ENCODE results near the gene EMC10.
A peak's percentile ranks its signal among the peaks of the same experiment; 100 is the strongest.

The EMC10 gene

GRCh38 chr19:50512112-50512998 lies 36.0 kb downstream of the EMC10 start:
- Histone ChIP-seq H3K27ac (ENCODE audit: low read length, poor library complexity, severe bottlenecking) (no peak overlapping the region), H3K4me3 (ENCODE audit: insufficient read depth in 1 of 2, low read depth in 1 of 2, low read length in 2 of 2) (peak overlapping the region in 1 of 2 experiments; percentile 99), H3K9me3 (ENCODE audit: control insufficient read depth, low read length) (no peaks in the 10 kb centered on the region), H2BK5ac (ENCODE audit: low read depth, low read length, poor library complexity, severe bottlenecking) (no peak overlapping the region), H3K27me3 (ENCODE audit: control insufficient read depth in 1 of 2, insufficient read depth in 1 of 2, low read length in 2 of 2) (peaks cover 0 to 9% of the 10 kb centered on the region in 2 experiments), H3K4me1 (ENCODE audit: control insufficient read depth, insufficient read depth, low read depth, low read length) (peaks cover 22% of the 10 kb centered on the region), H3K9ac (ENCODE audit: low read length) (peak overlapping the region; percentile 98), H2BK15ac (ENCODE audit: low read depth, poor library complexity, severe bottlenecking) (no peak overlapping the region), H3K14ac (ENCODE audit: low read length in 2 of 2) (no peak overlapping the region), H2AFZ (ENCODE audit: low read depth, low read length) (no peak overlapping the region), H3K79me1 (replicated peaks; ENCODE audit: low read length, poor library complexity, severe bottlenecking) (peaks cover 10% of the 10 kb centered on the region), H4K8ac (ENCODE audit: low read length) (peak overlapping the region; percentile 16), H2AK5ac (ENCODE audit: low read length, severe bottlenecking) (no peak overlapping the region), H2BK12ac (ENCODE audit: low read length in 2 of 2) (no peak overlapping the region), H4K91ac (ENCODE audit: low read length) (no peak overlapping the region), H3K4ac (ENCODE audit: low read depth in 1 of 2, low read length in 2 of 2) (no peak overlapping the region), H3K18ac (ENCODE audit: low read depth in 1 of 2, low read length in 2 of 2) (no peak overlapping the region), H2BK120ac (ENCODE audit: low read depth, low read length) (no peak overlapping the region), H3K4me2 (ENCODE audit: low read length, poor library complexity, severe bottlenecking) (no peak overlapping the region), H3K36me3 (ENCODE audit: control insufficient read depth in 1 of 2, insufficient read depth in 2 of 2, low read depth in 1 of 2, low read length in 2 of 2) (peaks cover 0 to 1% of the 10 kb centered on the region in 2 experiments), H3K23ac (ENCODE audit: low read length in 2 of 2) (no peak overlapping the region)
- WGBS = 95% methylated on average over 36 of the region's 36 CpGs
- no peak for DNase-seq

DNA sequence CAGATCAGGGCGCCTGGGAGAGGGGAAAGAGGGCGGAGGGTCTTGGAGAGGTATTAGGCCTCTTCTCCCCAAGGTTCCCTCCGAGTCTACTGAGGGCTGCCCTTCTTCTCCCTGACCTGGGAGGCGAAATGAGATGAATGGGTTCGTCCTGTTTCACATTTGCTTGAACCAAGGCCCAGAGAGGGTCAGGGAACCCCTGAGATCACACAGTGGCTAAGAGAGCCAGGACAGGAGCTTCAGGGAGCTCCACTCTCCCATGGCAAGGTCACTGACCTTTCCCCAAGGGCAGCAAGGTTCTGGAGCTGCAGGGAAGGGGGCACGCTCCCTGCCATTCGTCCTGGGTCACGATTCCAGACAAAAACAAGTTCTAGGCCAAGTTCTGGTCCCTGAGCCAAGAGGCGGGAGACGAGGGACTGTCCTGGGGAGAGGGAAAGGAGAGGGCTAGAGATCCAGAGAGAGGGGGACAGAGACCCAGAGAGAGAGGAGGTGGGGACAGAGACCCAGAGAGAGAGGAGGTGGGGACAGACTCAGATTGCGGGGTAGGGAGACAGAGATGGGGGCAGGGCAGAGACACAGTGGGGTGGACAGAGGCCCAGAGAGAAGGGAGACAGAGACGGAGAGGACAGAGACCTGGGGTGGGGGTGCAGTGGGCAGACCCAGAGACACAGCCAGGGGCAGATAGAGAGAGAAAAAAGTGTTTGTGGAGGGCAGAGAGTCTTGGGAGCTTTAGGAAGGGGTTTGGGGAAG lies 36.9 kb downstream of the EMC10 start:
- Histone ChIP-seq H3K14ac (ENCODE audit: low read length in 2 of 2) (no peak overlapping the region), H3K4ac (ENCODE audit: low read depth in 1 of 2, low read length in 2 of 2) (no peak overlapping the region), H3K27me3 (ENCODE audit: control insufficient read depth in 1 of 2, insufficient read depth in 1 of 2, low read length in 2 of 2) (peaks cover 0 to 9% of the 10 kb centered on the region in 2 experiments), H3K36me3 (ENCODE audit: control insufficient read depth in 1 of 2, insufficient read depth in 2 of 2, low read depth in 1 of 2, low read length in 2 of 2) (no peaks in the 10 kb centered on the region), H4K91ac (ENCODE audit: low read length) (peak overlapping the region; percentile 15), H2BK5ac (ENCODE audit: low read depth, low read length, poor library complexity, severe bottlenecking) (no peak overlapping the region), H3K9me3 (ENCODE audit: control insufficient read depth, low read length) (no peaks in the 10 kb centered on the region), H2BK120ac (ENCODE audit: low read depth, low read length) (no peak overlapping the region), H3K27ac (ENCODE audit: low read length, poor library complexity, severe bottlenecking) (no peak overlapping the region), H2BK12ac (ENCODE audit: low read length in 2 of 2) (no peak overlapping the region), H4K8ac (ENCODE audit: low read length) (no peak overlapping the region), H3K9ac (ENCODE audit: low read length) (no peak overlapping the region), H3K4me1 (ENCODE audit: control insufficient read depth, insufficient read depth, low read depth, low read length) (peaks cover 19% of the 10 kb centered on the region), H3K4me2 (ENCODE audit: low read length, poor library complexity, severe bottlenecking) (no peak overlapping the region), H3K79me1 (replicated peaks; ENCODE audit: low read length, poor library complexity, severe bottlenecking) (peaks cover 10% of the 10 kb centered on the region), H2AK5ac (ENCODE audit: low read length, severe bottlenecking) (no peak overlapping the region), H3K4me3 (ENCODE audit: insufficient read depth in 1 of 2, low read depth in 1 of 2, low read length in 2 of 2) (no peak overlapping the region), H2BK15ac (ENCODE audit: low read depth, poor library complexity, severe bottlenecking) (no peak overlapping the region), H3K23ac (ENCODE audit: low read length in 2 of 2) (no peak overlapping the region), H2AFZ (ENCODE audit: low read depth, low read length) (no peak overlapping the region), H3K18ac (ENCODE audit: low read depth in 1 of 2, low read length in 2 of 2) (no peak overlapping the region)
- 84% methylated on average over 12 of the region's 12 CpGs for WGBS
- no peak for DNase-seq

DNA sequence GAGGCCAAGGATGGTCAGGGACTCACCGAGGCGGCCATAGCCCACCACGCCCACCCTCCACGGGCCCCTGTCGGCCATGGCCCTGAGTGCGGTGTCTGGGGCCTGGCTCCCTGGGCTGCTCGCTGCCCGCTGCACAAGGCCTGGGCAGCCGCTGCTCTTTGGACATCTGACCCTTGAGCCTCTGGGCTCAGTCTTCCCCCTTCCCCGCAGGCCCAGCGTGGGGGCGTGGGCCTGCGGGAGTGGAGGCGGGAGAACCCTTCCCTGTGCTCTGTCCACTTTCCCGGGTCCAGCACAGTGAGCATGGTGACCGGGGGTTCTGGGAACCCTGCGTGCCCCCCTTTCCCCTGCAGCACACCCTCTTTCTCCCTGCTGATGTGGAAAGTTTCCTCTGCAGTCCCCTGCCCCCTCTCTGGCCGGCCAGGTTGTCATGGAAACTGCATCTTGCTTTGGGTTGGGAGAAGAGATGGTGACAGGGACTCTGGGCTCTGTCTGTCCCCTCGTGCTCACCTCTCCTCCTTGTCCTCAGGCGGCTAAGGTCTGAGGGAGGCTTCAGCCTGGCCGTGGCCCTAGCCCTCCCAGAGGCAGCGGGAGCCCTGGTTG lies 37.5 kb downstream of the EMC10 start, which contains the start of gene ASPDH:
Gene ASPDH, minus strand, starts transcription at position 168 of the 600 bp plus-strand sequence. Its CDS starts 90 bp downstream, at position 78.
- Histone ChIP-seq H2BK15ac (ENCODE audit: low read depth, poor library complexity, severe bottlenecking) (no peak within 1 kb of the TSS), H2AK5ac (ENCODE audit: low read length, severe bottlenecking) (no peak within 1 kb of the TSS), H4K8ac (ENCODE audit: low read length) (no peak within 1 kb of the TSS), H3K4me3 (ENCODE audit: insufficient read depth in 1 of 2, low read depth in 1 of 2, low read length in 2 of 2) (no peak within 1 kb of the TSS), H3K27me3 (ENCODE audit: control insufficient read depth in 1 of 2, insufficient read depth in 1 of 2, low read length in 2 of 2) (peaks cover 0 to 9% of the 10 kb centered on the region in 2 experiments), H2BK5ac (ENCODE audit: low read depth, low read length, poor library complexity, severe bottlenecking) (no peak within 1 kb of the TSS), H3K4me1 (ENCODE audit: control insufficient read depth, insufficient read depth, low read depth, low read length) (peaks cover 17% of the 10 kb centered on the region), H3K18ac (ENCODE audit: low read depth in 1 of 2, low read length in 2 of 2) (no peak within 1 kb of the TSS), H3K14ac (ENCODE audit: low read length in 2 of 2) (no peak within 1 kb of the TSS), H3K4ac (ENCODE audit: low read depth in 1 of 2, low read length in 2 of 2) (no peak within 1 kb of the TSS), H2BK12ac (ENCODE audit: low read length in 2 of 2) (no peak within 1 kb of the TSS), H3K27ac (ENCODE audit: low read length, poor library complexity, severe bottlenecking) (no peak within 1 kb of the TSS), H2AFZ (ENCODE audit: low read depth, low read length) (no peak within 1 kb of the TSS), H4K91ac (ENCODE audit: low read length) (peak within 1 kb of the TSS; percentile 15), H3K9ac (ENCODE audit: low read length) (no peak within 1 kb of the TSS), H3K36me3 (ENCODE audit: control insufficient read depth in 1 of 2, insufficient read depth in 2 of 2, low read depth in 1 of 2, low read length in 2 of 2) (no peaks in the 10 kb centered on the region), H3K4me2 (ENCODE audit: low read length, poor library complexity, severe bottlenecking) (no peak within 1 kb of the TSS), H2BK120ac (ENCODE audit: low read depth, low read length) (no peak within 1 kb of the TSS), H3K9me3 (ENCODE audit: control insufficient read depth, low read length) (no peaks in the 10 kb centered on the region), H3K23ac (ENCODE audit: low read length in 2 of 2) (no peak within 1 kb of the TSS), H3K79me1 (replicated peaks; ENCODE audit: low read length, poor library complexity, severe bottlenecking) (peaks cover 10% of the 10 kb centered on the region)
- no peak for DNase-seq
- WGBS = 76% methylated on average over 19 of the region's 22 CpGs
